Measurements from ENCODE around the gene ARHGAP26. TPM values are rescaled to one million over a fixed set of nuclear protein-coding genes. Genes with fewer than 3 reads are reported as not detected.

The ARHGAP26 gene
- total and polyA plus RNA-seq, 2 donors (not counting 1 experiment from before 2014, with no cell fraction given): 4.1 to 6.8 TPM

- no peaks in the 10 kb centered on the region for H3K79me2 ChIP-seq (ENCODE audit: control insufficient read depth, insufficient read depth, low read length)
- H3K9ac ChIP-seq (ENCODE audit: insufficient read depth, low read length): no peak overlapping the region
- H3K36me3 ChIP-seq (ENCODE audit: control insufficient read depth, insufficient read depth, low read length): no peaks in the 10 kb centered on the region
- no peaks in the 10 kb centered on the region for H3K27me3 ChIP-seq (ENCODE audit: control insufficient read depth, insufficient read depth, low read length)
- peaks cover 39% of the 10 kb centered on the region for H3K4me1 ChIP-seq (ENCODE audit: control insufficient read depth, extremely low read depth, insufficient read depth, low read length)
- no peak overlapping the region for H3K27ac ChIP-seq (ENCODE audit: insufficient read depth, low read length)
- H2AFZ ChIP-seq (ENCODE audit: low read length): no peak overlapping the region
- no peaks in the 10 kb centered on the region for H3K9me3 ChIP-seq (ENCODE audit: control insufficient read depth, insufficient read depth, low read depth, low read length)
- H3K4me2 ChIP-seq (ENCODE audit: extremely low read depth, insufficient read depth, low read length): no peak overlapping the region
- H4K20me1 ChIP-seq (ENCODE audit: control insufficient read depth, extremely low read depth, insufficient read depth, low read length): no peaks in the 10 kb centered on the region
- TF ChIP-seq CTCF (conservative IDR thresholded peaks at IDR 0.05 in 1 of 2, IDR thresholded peaks at IDR 0.05 in 1 of 2; ENCODE audit: low read depth in 1 of 2, low read length in 2 of 2) (no peak), EZH2 (IDR thresholded peaks at IDR 0.05; ENCODE audit: low read length, missing control alignments) (no peak)
- H3K4me3 ChIP-seq (replicated peaks in 1 of 4; ENCODE audit: control extremely low read depth in 1 of 4, insufficient read depth in 1 of 4, low read depth in 3 of 4, low read length in 4 of 4): no peak overlapping the region
- DNase-seq (ENCODE audit: low read depth in 2 of 2): peak; percentile 32 to 50
These were observed 287.4 kb downstream of the ARHGAP26 start for GRCh38 chr5:143057580-143057999.

DNA sequence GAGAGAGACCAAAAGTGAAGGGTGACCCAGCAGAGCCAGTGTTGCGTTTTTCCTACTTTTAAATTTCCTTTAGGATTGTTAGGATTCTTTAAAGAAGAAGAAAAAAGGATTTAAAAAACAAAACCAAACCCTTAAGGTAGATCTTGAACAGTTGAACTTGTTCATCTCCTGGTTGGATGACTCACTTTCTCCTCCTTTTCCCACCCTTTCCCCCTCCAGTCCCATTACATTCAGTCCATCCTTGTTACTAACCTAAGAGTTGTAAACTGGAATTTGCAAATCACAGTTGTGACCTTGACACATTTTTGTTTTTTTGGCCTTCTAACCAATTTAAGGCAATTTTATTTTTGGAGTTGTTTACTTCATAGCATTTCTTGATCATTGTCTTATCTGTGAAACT, 289.2 kb downstream of the ARHGAP26 start:
- Histone ChIP-seq H3K4me1 (ENCODE audit: control insufficient read depth, extremely low read depth, insufficient read depth, low read length) (peaks cover 53% of the 10 kb centered on the region), H3K9ac (ENCODE audit: insufficient read depth, low read length) (no peak overlapping the region), H2AFZ (ENCODE audit: low read length) (no peak overlapping the region), H3K4me3 (replicated peaks in 1 of 4; ENCODE audit: control extremely low read depth in 1 of 4, insufficient read depth in 1 of 4, low read depth in 3 of 4, low read length in 4 of 4) (no peak overlapping the region), H3K36me3 (ENCODE audit: control insufficient read depth, insufficient read depth, low read length) (no peaks in the 10 kb centered on the region), H3K27ac (ENCODE audit: insufficient read depth, low read length) (peak overlapping the region; percentile 76), H3K27me3 (ENCODE audit: control insufficient read depth, insufficient read depth, low read length) (no peaks in the 10 kb centered on the region), H3K9me3 (ENCODE audit: control insufficient read depth, insufficient read depth, low read depth, low read length) (no peaks in the 10 kb centered on the region), H3K4me2 (ENCODE audit: extremely low read depth, insufficient read depth, low read length) (peak overlapping the region; percentile 5), H3K79me2 (ENCODE audit: control insufficient read depth, insufficient read depth, low read length) (no peaks in the 10 kb centered on the region), H4K20me1 (ENCODE audit: control insufficient read depth, extremely low read depth, insufficient read depth, low read length) (no peaks in the 10 kb centered on the region)
- no peak for DNase-seq (ENCODE audit: low read depth in 2 of 2)
- no peak for TF ChIP-seq CTCF (conservative IDR thresholded peaks at IDR 0.05 in 1 of 2, IDR thresholded peaks at IDR 0.05 in 1 of 2; ENCODE audit: low read depth in 1 of 2, low read length in 2 of 2)
- no peak for TF ChIP-seq EZH2 (IDR thresholded peaks at IDR 0.05; ENCODE audit: low read length, missing control alignments)

- Histone ChIP-seq H3K27ac (ENCODE audit: insufficient read depth, low read length) (peak overlapping the region; percentile 76), H4K20me1 (ENCODE audit: control insufficient read depth, extremely low read depth, insufficient read depth, low read length) (no peaks in the 10 kb centered on the region), H3K9ac (ENCODE audit: insufficient read depth, low read length) (no peak overlapping the region), H3K4me2 (ENCODE audit: extremely low read depth, insufficient read depth, low read length) (peak overlapping the region; percentile 48), H3K4me3 (replicated peaks in 1 of 4; ENCODE audit: control extremely low read depth in 1 of 4, insufficient read depth in 1 of 4, low read depth in 3 of 4, low read length in 4 of 4) (no peak overlapping the region), H3K9me3 (ENCODE audit: control insufficient read depth, insufficient read depth, low read depth, low read length) (no peaks in the 10 kb centered on the region), H3K27me3 (ENCODE audit: control insufficient read depth, insufficient read depth, low read length) (no peaks in the 10 kb centered on the region), H3K4me1 (ENCODE audit: control insufficient read depth, extremely low read depth, insufficient read depth, low read length) (peaks cover 54% of the 10 kb centered on the region), H3K36me3 (ENCODE audit: control insufficient read depth, insufficient read depth, low read length) (no peaks in the 10 kb centered on the region), H2AFZ (ENCODE audit: low read length) (peak overlapping the region; percentile 25), H3K79me2 (ENCODE audit: control insufficient read depth, insufficient read depth, low read length) (no peaks in the 10 kb centered on the region)
- TF ChIP-seq EZH2 (IDR thresholded peaks at IDR 0.05; ENCODE audit: low read length, missing control alignments) (no peak), CTCF (conservative IDR thresholded peaks at IDR 0.05 in 1 of 2, IDR thresholded peaks at IDR 0.05 in 1 of 2; ENCODE audit: low read depth in 1 of 2, low read length in 2 of 2) (no peak)
- DNase-seq (ENCODE audit: low read depth in 2 of 2): peak in 1 of 2 donors; percentile 43
These were observed 290.0 kb downstream of the ARHGAP26 start for GRCh38 chr5:143059976-143060765.
